Caki2 (cell line): ENCODE results near the gene HMX1. TPM values are rescaled to one million over a fixed set of nuclear protein-coding genes. Genes with fewer than 3 reads are reported as not detected.
A peak's percentile ranks its signal among the peaks of the same experiment; 100 is the strongest.

Source experiments
- DNase-seq: peaks from one replicate; pipeline ENCODE4 v3.0.0-alpha.2; 2015; ENCODE audit warnings: low read depth
- in situ Hi-C: cut with HindIII; loops from 2 replicates; pipeline ENCODE4 v1.10.0; 2016; ENCODE audit warnings: low sequenced_read_pairs, low pct_unique_long_range_greater_than_20kb, mixed read lengths
- total RNA-seq: library from RNA; depleted of rRNA; stranded (reverse); fragments of >200 nt; shearing (Covaris generic); gene quantifications from 2 replicates; pipeline ENCODE4 v1.2.3, GENCODE V29; 2014; ENCODE audit warnings: low replicate concordance

Gene HMX1
- total RNA-seq, 1 experiment from 2014 or later, result not detected

GRCh38 chr4:8863686-8864682 is 7.7 kb downstream of the HMX1 start:
- DNase-seq, result no peak
- in situ Hi-C loops, result no loop called here

GRCh38 chr4:8862800-8863685 is 8.6 kb downstream of the HMX1 start:
- in situ Hi-C loops, result no loop called here
- DNase-seq, result no peak

- in situ Hi-C loops, result no loop called here
- no peak for DNase-seq
Measured at GRCh38 chr4:8862334-8862733, 9.3 kb downstream of the HMX1 start.

- in situ Hi-C loops, result no loop called here
- no peak for DNase-seq
Measured at GRCh38 chr4:8861576-8862295, 9.9 kb downstream of the HMX1 start.

- in situ Hi-C loops, result no loop called here
- no peak for DNase-seq
Measured at GRCh38 chr4:8860892-8861575, 10.6 kb downstream of the HMX1 start.

DNA sequence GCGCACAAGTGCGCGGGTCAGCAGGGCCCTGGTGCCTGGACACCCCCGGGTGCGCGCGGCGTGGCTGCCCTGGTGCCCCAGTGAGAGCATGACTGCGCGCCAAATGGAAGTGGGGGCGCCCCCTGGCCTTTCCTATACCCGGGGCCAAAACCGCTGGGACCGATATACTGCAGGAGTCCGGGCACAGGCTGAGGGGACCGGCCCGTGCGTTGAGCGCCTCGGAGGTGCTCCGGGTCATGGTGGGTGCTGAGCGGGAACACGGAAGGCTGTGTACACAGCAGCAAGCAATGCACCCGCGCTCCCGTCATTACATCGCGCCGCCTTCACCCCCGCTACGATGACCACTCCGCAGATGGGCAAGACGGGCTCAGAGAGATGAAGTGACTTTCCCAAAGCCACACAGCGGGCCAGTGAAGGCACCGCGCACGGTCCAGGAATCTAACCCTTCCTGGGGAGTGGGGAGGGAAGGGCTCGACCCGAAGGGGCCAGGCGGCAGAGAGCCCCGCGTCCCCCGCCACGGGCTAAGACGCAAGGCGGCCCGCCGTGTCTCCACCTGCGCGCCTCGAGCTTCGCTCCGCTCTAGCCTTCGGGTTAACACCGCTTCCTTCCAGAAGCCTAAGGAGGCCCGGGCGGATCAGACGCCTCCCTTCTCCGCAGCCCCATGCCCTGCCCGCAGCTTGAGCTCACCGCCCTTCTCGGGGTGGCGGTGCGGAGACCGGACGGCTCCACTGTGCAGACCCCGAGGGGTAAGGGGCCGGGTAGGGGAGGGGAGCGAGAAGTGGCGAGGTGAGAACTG is 11.3 kb downstream of the HMX1 start:
- no peak for DNase-seq
- in situ Hi-C loops, result no loop called here

DNA sequence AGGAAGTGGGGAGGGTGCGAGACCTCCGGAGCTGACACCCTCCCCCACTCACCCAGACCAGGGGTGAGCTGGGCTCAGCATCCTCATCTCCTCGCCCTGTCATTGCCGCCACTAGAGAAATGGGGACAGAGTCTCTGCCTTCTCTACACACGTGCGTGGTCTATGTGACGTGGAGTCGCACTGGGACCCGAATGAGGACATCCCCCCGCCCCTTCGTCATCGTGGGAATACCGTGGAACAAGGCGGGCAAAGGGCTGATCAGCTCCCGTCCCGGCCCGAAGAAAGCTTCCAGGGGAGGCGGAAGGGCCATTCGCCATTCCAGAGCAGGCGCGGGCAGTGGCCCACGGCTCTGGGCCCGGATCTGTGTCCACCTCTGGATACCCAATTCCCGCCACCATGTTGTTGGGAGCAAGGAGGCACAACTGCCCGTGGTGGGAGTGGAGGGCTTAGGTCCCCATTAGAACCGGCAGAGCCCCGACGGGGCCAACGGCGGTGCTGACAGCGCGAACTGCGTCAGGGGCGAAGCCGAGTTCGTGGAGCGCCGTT is 12.0 kb downstream of the HMX1 start:
- no peak for DNase-seq
- in situ Hi-C loops, result no loop called here

DNA sequence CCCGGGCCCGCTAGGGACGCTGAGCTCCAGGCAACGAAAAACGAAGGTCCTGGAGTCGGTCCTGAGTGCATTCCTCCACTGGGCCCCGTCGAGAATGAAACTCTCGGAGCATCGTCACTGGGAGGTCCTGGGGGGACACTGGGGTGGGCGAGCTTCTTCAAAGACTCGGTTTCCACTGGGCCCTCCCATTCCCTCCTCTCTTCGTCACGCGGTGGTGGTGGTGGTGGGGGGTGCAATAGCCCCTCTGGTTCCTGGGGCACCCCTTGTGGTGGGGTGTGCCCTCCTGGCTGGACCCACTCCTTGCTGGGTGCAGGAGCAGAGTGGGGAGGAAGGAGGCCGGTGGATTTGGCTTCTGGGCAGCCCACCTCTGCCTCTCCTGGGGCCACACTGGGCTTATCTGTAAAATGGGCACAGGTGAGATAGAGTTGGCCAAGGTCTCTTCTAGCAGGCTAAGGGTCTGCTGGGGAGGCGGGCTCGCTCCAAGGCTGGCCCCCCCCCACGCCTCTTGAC is 12.9 kb downstream of the HMX1 start:
- DNase-seq, result no peak
- in situ Hi-C loops, result no loop called here

DNA sequence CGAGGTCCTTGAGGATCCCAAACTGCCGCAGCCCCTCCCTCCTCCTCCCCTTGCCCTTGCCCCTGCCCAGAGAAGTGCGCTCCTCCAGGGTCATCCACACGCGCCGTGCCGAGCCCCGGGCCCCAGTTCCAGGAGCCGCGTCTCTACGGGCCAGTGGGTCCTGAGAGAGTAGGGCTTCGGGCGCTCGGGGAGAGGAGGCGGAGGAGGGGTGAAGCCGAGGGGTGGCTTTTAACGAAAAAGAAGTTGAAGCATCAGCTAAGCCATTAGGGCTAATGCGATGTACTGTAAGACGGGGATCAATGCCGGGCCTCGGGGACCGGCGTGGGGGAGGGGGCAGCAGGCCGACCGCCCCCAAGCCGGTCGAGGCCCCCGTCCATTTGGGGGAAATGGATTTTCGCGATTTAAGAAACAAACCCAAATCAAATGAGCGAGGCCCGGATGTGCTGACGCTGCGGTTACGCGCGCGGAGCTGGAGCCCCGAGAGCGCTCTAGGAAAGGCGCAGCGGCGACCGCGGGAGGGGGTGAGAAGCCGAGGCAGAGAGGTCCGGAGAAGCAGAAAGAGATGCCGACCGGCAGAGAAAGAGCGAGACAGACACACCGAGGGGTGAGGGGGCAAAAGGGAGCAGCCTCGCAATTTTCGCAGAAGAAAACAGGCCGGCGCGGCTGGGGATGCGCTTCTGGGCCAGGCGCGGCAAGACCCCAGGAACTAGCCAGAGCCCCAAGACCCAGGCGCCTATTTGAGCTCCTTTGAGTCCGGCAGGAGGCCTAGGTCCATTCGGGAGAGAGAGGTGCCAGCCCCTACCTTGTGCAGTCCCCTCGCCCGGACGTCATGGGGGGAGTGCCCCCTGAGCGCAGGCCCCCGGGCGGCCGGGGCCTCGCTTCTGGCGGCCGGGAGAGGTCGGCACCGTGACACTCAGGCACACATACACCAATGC is 13.6 kb downstream of the HMX1 start:
- no peak for DNase-seq
- in situ Hi-C loops, result no loop called here

GRCh38 chr4:8856835-8857621 is 14.6 kb downstream of the HMX1 start:
- DNase-seq, result no peak
- in situ Hi-C loops, result no loop called here

DNA sequence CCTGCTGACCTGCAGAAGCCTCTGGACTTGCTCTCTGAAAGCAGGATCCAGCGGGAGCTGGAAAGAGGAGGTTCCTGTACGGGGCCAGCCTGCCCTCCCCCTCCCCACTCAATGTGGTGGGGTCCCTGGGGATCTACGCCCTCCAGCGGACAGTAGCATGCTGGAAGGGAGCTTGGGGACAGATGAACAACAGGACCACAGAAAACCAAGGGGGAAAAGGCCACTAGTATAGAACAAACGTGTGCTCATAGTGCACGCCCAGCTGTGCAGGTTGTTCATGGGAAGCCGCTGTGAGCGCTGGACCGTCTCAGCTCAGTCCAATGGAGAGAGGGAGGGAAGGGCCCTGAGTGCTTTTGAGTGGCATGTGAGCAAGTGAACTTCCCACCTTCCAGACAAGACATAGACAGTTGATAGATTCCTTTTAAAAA is 15.8 kb downstream of the HMX1 start:
- peak; percentile 49 for DNase-seq
- in situ Hi-C loops, result no loop called here

- DNase-seq, result no peak
- in situ Hi-C loops, result no loop called here
Measured at GRCh38 chr4:8854931-8855330, 16.7 kb downstream of the HMX1 start.

DNA sequence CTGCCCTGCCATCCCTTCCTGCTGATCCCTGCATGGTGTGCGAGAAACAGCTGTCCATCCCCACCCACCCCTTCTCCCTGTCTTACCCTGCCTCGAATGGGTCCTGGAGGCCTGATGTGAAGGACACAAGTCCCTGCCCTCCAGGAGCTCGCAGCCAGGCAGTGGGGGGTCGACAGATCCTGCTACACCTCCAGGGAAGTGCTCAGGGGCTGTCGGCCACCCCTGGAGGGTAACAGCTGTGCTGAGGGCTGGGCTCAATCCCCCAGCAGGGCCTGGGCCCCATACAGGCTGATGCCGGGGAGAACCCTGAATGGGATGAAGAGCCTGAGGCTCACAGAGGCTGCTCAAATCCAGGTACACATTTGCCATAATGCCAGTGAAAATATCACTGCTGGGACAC is 17.6 kb downstream of the HMX1 start:
- no peak for DNase-seq
- in situ Hi-C loops, result no loop called here

DNA sequence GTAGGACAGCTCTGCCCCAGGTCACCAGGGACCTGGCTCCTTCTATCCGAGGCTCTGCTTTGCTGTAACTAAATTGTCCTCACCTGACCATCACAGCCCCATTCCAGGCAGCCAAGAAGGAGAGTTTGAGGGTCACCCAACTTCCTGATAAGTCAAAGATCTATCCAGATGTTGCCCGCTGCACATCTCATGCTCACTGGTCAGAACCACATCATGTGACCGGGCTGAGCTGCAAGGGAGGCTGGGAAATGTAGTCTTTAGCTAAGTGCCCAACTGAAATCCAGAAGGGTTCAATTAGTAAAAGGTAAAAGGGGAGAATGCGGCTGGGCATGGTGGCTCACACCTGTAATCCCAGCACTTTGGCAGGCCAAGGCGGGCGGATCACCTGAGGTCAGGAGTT is 18.4 kb downstream of the HMX1 start:
- no peak for DNase-seq
- in situ Hi-C loops, result no loop called here

GRCh38 chr4:8852118-8852704 is 19.4 kb downstream of the HMX1 start:
- no peak for DNase-seq

More at GRCh38 chr4:8852118-8852704, 19.4 kb downstream of the HMX1 start:
- in situ Hi-C loops, result no loop called here
